Dendritic cell treated with granulocyte-macrophage colony-stimulating factor and Interleukin-4, amounts not matched to agents 40 ng/mL and 50 ng/mL, for 4 days (primary cell): Measurements from ENCODE around the gene LIMA1.
"Not testable (repeated sequence)": the region's sequence is repeated elsewhere in the genome, so short reads cannot be mapped to it uniquely, and the experiment has no call there.

Source experiments
- H3K27ac Mint-ChIP-seq: one replicate; pipeline ENCODE4 v1.8.0; 2022; ENCODE audit warnings: mild to moderate bottlenecking, mixed read lengths
- H3K27me3 Mint-ChIP-seq: one replicate; pipeline ENCODE4 v1.8.0; 2022; ENCODE audit warnings: mild to moderate bottlenecking, mixed read lengths
- H3K36me3 Mint-ChIP-seq: one replicate; pipeline ENCODE4 v1.8.0; 2022; ENCODE audit warnings: low read depth, mixed read lengths
- H3K4me1 Mint-ChIP-seq: one replicate; pipeline ENCODE4 v1.8.0; 2022; ENCODE audit warnings: low read depth, mixed read lengths
- H3K4me3 Mint-ChIP-seq: one replicate; pipeline ENCODE4 v1.8.0; 2022; ENCODE audit warnings: mild to moderate bottlenecking, moderate library complexity, mixed read lengths
- H3K9me3 Mint-ChIP-seq: one replicate; pipeline ENCODE4 v1.8.0; 2022; ENCODE audit warnings: mixed read lengths
- intact Hi-C: fragments of 100-400 bp; cut with micrococcal nuclease; formaldehyde crosslinking; loops from one replicate; pipeline ENCODE4 v1.15.0; 2022

LIMA1 gene

GRCh38 chr12:50311858-50312609, 28.7 kb upstream of the LIMA1 start:
- not testable (repeated sequence) for H3K9me3 Mint-ChIP-seq, H3K4me3 Mint-ChIP-seq, H3K27me3 Mint-ChIP-seq, H3K36me3 Mint-ChIP-seq, H3K4me1 Mint-ChIP-seq
- peak overlapping the region; percentile 40 for H3K27ac Mint-ChIP-seq
- intact Hi-C loops, result loop anchor here (5.0 kb wide), 1 partner anchor 125 kb away; no protein-coding TSS in a partner anchor

- Mint-ChIP-seq H3K27ac (no peak overlapping the region), H3K36me3 (no peaks in the 10 kb centered on the region)
- intact Hi-C loops, result loop anchor here (5.0 kb wide), 1 partner anchor 123 kb away; no protein-coding TSS in a partner anchor
Measured at GRCh38 chr12:50309950-50310349, 26.6 kb upstream of the LIMA1 start.

GRCh38 chr12:50302686-50303085, 19.4 kb upstream of the LIMA1 start:
- no peak overlapping the region for H3K4me3 Mint-ChIP-seq
- intact Hi-C loops, result no loop called here
- H3K27ac Mint-ChIP-seq, result no peak overlapping the region
- no peaks in the 10 kb centered on the region for H3K9me3 Mint-ChIP-seq
- no peaks in the 10 kb centered on the region for H3K36me3 Mint-ChIP-seq
- no peaks in the 10 kb centered on the region for H3K27me3 Mint-ChIP-seq
- peaks cover 10% of the 10 kb centered on the region for H3K4me1 Mint-ChIP-seq

More at GRCh38 chr12:50309950-50310349, 26.6 kb upstream of the LIMA1 start:
- no peaks in the 10 kb centered on the region for H3K27me3 Mint-ChIP-seq
- H3K4me3 Mint-ChIP-seq, result no peak overlapping the region
- no peaks in the 10 kb centered on the region for H3K4me1 Mint-ChIP-seq
- no peaks in the 10 kb centered on the region for H3K9me3 Mint-ChIP-seq

- intact Hi-C loops, result no loop called here
- Mint-ChIP-seq H3K9me3 (no peaks in the 10 kb centered on the region), H3K4me1 (peaks cover 21% of the 10 kb centered on the region), H3K4me3 (no peak overlapping the region), H3K27ac (peak overlapping the region; percentile 34), H3K36me3 (no peaks in the 10 kb centered on the region), H3K27me3 (no peaks in the 10 kb centered on the region)
Measured at GRCh38 chr12:50297996-50298395, 14.7 kb upstream of the LIMA1 start.

GRCh38 chr12:50297027-50297426, 13.7 kb upstream of the LIMA1 start:
- intact Hi-C loops, result no loop called here
- no peak overlapping the region for H3K4me3 Mint-ChIP-seq
- no peaks in the 10 kb centered on the region for H3K27me3 Mint-ChIP-seq
- H3K9me3 Mint-ChIP-seq, result peaks cover under 1% of the 10 kb centered on the region
- H3K27ac Mint-ChIP-seq, result peak overlapping the region; percentile 68
- H3K4me1 Mint-ChIP-seq, result peaks cover 21% of the 10 kb centered on the region
- H3K36me3 Mint-ChIP-seq, result no peaks in the 10 kb centered on the region

GRCh38 chr12:50296554-50296953, 13.2 kb upstream of the LIMA1 start:
- peaks cover 21% of the 10 kb centered on the region for H3K4me1 Mint-ChIP-seq
- intact Hi-C loops, result no loop called here
- no peaks in the 10 kb centered on the region for H3K36me3 Mint-ChIP-seq
- H3K4me3 Mint-ChIP-seq, result no peak overlapping the region
- no peak overlapping the region for H3K27ac Mint-ChIP-seq
- H3K27me3 Mint-ChIP-seq, result no peaks in the 10 kb centered on the region
- peaks cover 5% of the 10 kb centered on the region for H3K9me3 Mint-ChIP-seq

GRCh38 chr12:50291377-50291776, 8.1 kb upstream of the LIMA1 start:
- intact Hi-C loops, result no loop called here
- Mint-ChIP-seq H3K4me3 (no peak overlapping the region), H3K9me3 (peaks cover 12% of the 10 kb centered on the region), H3K4me1 (peaks cover 6% of the 10 kb centered on the region), H3K27ac (no peak overlapping the region), H3K36me3 (no peaks in the 10 kb centered on the region), H3K27me3 (no peaks in the 10 kb centered on the region)

- H3K4me3 Mint-ChIP-seq, intact Hi-C loops, H3K27ac Mint-ChIP-seq, H3K27me3 Mint-ChIP-seq, H3K4me1 Mint-ChIP-seq, H3K36me3 Mint-ChIP-seq: not testable (repeated sequence)
- peaks cover 12% of the 10 kb centered on the region for H3K9me3 Mint-ChIP-seq
Measured at GRCh38 chr12:50290692-50291091, 7.4 kb upstream of the LIMA1 start.

- Mint-ChIP-seq H3K27me3 (peaks cover 6% of the 10 kb centered on the region), H3K4me1 (peaks cover 17% of the 10 kb centered on the region), H3K9me3 (peaks cover 12% of the 10 kb centered on the region), H3K27ac (no peak overlapping the region), H3K4me3 (no peak overlapping the region), H3K36me3 (no peaks in the 10 kb centered on the region)
- intact Hi-C loops, result loop anchor here (10.0 kb wide), 1 partner anchor 62 kb away; no protein-coding TSS in a partner anchor
Measured at GRCh38 chr12:50287271-50287670, 4.0 kb upstream of the LIMA1 start.

GRCh38 chr12:50285253-50285652, 1.9 kb upstream of the LIMA1 start:
- Mint-ChIP-seq H3K4me3 (no peak overlapping the region), H3K4me1 (peaks cover 17% of the 10 kb centered on the region), H3K36me3 (no peaks in the 10 kb centered on the region), H3K27me3 (peaks cover 14% of the 10 kb centered on the region), H3K27ac (no peak overlapping the region), H3K9me3 (no peaks in the 10 kb centered on the region)
- intact Hi-C loops, result loop anchor here (10.0 kb wide), 1 partner anchor 60 kb away; no protein-coding TSS in a partner anchor

GRCh38 chr12:50282721-50283228, 545 bp downstream of the LIMA1 start:
- intact Hi-C loops, result loop anchor here (10.0 kb wide), 1 partner anchor 58 kb away; no protein-coding TSS in a partner anchor
- peaks cover 14% of the 10 kb centered on the region for H3K27me3 Mint-ChIP-seq

GRCh38 chr12:50279501-50279900, 3.8 kb downstream of the LIMA1 start:
- Mint-ChIP-seq H3K36me3 (no peaks in the 10 kb centered on the region), H3K4me3 (no peak overlapping the region), H3K27ac (no peak overlapping the region), H3K27me3 (peaks cover 14% of the 10 kb centered on the region), H3K9me3 (no peaks in the 10 kb centered on the region), H3K4me1 (peaks cover 7% of the 10 kb centered on the region)
- intact Hi-C loops, result no loop called here

More at GRCh38 chr12:50282721-50283228, 545 bp downstream of the LIMA1 start:
- Mint-ChIP-seq H3K27ac (peak overlapping the region; percentile 86), H3K36me3 (no peaks in the 10 kb centered on the region), H3K4me1 (peaks cover 17% of the 10 kb centered on the region), H3K4me3 (peak overlapping the region; percentile 87), H3K9me3 (no peaks in the 10 kb centered on the region)

GRCh38 chr12:50276912-50277671, 6.2 kb downstream of the LIMA1 start:
- no peak overlapping the region for H3K4me3 Mint-ChIP-seq

GRCh38 chr12:50276068-50276467, 7.3 kb downstream of the LIMA1 start:
- Mint-ChIP-seq H3K36me3 (no peaks in the 10 kb centered on the region), H3K27me3 (no peaks in the 10 kb centered on the region), H3K9me3 (no peaks in the 10 kb centered on the region), H3K4me1 (peaks cover 10% of the 10 kb centered on the region), H3K27ac (no peak overlapping the region), H3K4me3 (no peak overlapping the region)
- intact Hi-C loops, result no loop called here

More at GRCh38 chr12:50276912-50277671, 6.2 kb downstream of the LIMA1 start:
- H3K4me1 Mint-ChIP-seq, result peaks cover 1% of the 10 kb centered on the region
- no peak overlapping the region for H3K27ac Mint-ChIP-seq
- intact Hi-C loops, result no loop called here
- H3K9me3 Mint-ChIP-seq, result no peaks in the 10 kb centered on the region
- no peaks in the 10 kb centered on the region for H3K36me3 Mint-ChIP-seq
- peaks cover 7% of the 10 kb centered on the region for H3K27me3 Mint-ChIP-seq
